Brain pericyte (primary cell): ENCODE results near the gene PCBD2.
"Not testable (repeated sequence)": the region's sequence is repeated elsewhere in the genome, so short reads cannot be mapped to it uniquely, and the experiment has no call there.

Source experiments
- DNase-seq: peaks from one replicate; pipeline ENCODE4 v3.0.0-alpha.2; 2012; ENCODE audit warnings: low read depth, low spot score

PCBD2 gene

DNA sequence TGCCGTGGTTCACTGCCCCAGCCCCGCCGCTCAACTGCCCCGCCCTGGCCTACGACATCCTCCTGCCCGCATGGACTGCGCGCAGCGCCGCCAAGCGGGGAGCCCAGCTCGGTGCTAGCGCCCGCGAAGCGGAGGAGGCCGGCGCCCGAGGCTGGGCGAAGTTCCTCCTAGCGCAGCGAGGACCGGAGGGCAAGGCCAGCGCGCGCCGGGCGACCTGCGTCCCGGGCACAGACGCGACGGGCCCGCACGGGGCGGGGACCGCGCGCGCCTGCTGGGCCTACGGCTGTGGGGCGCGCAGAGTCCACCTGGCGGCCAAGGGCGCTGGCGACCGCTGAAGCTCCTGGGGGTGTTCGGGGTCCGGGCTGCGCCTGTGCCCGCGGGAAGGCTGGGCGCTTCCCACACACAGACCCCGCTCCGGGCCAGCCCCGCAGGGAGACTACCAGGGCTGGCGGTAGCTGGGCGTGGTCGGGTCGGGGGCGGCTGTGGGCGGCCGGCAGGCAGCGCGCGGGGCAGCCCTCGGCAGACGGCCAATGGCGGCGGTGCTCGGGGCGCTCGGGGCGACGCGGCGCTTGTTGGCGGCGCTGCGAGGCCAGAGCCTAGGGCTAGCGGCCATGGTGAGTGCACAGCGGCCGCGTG is at the start of gene PCBD2:
Gene PCBD2, plus strand, starts transcription at position 522 of the 636 bp plus-strand sequence. Its CDS starts 9 bp downstream, at position 531.
- peak; percentile 71 for DNase-seq

DNA sequence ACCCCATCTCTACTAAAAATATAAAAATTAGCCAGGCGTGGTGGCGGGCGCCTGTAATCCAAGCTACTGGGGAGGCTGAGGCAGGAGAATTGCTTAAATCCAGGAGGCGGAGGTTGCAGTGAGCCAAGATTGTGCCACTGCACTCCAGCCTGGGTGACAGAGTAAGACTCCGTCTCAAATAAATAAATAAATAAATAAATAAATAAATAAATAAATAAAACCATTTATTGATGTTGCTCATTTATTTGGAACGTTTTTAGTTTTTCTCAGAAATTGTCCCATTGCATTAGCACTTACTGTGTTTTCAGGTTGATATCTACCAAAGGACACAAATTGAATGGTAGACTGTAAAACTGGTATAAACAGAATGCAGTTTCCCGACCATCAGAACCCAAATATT is 48.5 kb upstream of the PCBD2 start:
- not testable (repeated sequence) for DNase-seq

DNA sequence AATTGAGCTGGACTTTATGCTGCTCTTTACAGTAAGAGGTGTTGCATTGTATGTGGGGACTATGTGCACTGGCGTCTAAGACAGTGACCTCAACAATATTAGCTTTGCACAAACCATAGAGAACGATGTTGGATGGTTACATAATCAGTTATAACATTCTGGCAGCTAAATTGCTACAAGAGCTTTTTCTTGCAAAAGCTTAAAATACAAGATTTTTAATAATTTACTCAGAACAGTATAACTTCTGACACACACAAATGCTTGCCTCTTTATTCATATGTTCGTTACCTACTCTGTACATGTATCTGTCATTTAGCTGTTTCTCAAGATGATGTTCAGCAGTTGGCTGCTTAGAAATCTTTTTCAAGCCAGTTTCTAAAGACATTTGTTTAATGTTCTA is 47.5 kb upstream of the PCBD2 start:
- DNase-seq = no peak

DNA sequence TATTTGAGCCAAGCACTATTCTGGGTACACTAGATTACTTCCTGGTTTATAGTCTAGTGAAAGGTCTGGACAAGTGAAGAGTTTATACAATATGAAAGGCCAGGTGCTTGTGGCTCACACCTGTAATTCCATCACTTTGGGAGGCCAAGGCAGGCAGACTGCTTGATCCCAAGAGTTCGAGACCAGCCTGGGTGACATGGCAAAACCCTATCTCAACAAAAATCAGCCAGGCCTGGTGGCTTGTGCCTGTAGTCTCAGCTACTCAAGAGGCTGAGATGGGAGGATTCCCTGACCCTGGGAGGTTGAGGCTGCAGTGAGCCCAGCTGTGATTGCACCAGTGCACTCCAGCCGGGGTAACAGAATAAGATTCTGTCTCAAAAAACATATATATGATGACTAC is 40.2 kb upstream of the PCBD2 start:
- no peak for DNase-seq

DNA sequence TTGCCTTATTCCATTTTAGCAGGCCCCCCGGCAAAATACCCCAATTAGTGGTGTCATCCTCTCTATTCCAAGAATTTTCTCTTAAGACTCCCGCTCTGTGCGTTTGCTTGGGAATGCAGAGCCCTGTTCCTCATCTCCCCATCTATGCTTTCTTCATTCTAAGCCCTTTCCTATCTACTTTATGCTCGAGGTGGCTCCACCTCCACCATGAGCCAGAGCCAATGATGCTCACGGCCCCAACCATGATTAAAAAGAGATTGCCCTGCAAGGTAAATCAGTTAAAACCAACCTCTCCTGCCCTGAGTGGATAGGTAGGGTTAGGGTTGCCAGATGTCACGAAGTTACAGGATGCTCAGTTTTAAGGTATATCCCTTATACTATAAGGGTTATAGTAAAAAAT is 31.4 kb upstream of the PCBD2 start:
- DNase-seq = no peak

DNA sequence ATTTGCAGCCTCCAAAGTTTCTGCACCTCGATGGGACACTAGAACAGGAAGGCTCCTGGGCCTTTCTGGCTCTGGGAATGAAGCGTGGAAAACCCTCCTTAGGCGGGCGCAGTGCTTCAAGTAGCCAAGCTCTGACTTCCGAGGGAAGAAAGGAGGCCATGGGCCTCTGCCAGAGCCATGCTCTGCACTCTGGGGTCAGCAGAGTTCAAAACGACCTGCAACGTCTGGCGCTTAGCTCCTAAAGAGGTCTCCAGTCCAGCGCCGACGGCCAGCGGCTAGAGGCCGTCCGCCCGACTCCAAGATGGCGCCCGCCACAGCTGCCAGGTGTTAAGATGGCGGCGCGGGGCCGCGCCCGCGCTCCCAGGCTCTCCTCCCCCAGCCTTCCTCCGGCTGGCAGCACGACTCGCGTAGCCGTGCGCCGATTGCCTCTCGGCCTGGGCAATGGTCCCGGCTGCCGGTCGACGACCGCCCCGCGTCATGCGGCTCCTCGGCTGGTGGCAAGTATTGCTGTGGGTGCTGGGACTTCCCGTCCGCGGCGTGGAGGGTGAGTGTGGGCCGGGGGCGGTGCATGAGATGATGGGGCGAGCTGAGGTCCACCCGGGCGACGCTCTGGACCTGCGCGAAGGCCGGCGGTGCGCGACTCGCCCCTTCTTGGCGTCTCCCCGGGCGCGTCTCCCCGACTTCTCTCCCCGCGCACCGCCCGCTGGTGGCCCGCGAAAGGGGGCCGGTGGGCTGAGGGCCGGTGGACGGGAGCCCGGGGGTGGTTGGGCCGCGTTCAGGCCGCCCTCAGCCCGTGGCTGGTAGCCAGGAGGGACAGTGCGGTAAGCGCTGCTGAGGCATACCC is 30.7 kb upstream of the PCBD2 start, which contains the start of gene TXNDC15:
Gene TXNDC15, plus strand, starts transcription at position 385 of the 844 bp plus-strand sequence. Its CDS starts 57 bp downstream, at position 442.
- peak; percentile 47 for DNase-seq

DNA sequence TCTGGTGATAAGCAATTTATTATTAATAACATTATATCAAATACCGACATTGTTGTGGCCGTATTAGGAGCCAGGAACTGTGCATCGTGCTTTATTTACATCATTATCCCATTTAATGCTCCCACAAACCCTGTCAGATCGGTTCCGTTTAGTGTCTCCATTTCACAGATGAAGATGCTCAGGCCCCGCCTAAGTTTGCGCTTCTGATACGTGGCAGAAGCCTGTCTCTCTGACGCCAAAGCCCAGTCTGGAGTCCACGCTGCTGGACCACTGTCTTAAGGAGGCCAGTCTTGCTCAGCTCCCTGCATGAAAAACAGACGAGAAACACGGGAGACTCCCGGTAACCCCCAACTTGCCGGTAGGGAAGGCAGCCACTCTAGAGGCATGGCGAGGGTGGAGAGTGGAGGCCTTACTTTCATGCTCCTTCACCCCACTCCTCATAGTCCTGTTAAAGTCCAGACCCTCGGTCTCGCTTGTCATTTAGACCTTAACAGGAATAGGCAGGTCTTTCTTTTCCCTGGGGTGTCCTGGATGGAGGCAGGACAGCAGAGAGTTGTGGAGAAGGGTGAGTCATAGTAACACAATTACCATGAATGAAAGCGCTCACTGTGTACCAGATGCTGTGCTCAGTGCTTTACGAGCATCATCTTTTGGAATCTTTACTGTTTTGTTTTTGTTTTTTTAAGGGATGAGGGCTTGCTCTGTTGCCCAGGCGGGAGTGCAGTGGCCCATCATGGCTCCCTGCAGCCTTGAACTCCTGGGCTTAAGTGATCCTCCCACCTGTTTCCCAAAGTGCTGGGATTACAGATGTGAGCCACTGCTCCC is 29.9 kb upstream of the PCBD2 start:
- peak; percentile 66 for DNase-seq

DNA sequence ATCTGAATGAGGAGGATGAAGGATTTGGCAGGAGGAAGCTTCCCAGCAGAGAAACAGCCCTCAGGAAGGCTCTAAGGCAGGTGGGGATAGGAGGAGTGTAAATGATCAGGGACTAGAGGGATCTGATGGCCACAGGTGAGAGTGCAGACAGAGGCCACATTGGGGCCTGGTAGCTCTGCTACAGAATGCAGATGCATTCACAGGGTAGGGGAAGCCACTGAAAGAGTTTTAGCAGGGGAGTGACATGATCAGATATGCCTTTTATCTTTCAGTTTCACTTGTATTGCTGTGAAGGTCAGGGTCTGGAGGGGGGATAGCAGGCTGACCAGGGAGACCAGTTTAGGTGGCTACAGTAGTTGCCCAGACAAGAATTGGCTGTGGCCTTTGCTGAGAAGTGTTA is 27.8 kb upstream of the PCBD2 start:
- DNase-seq = no peak

DNA sequence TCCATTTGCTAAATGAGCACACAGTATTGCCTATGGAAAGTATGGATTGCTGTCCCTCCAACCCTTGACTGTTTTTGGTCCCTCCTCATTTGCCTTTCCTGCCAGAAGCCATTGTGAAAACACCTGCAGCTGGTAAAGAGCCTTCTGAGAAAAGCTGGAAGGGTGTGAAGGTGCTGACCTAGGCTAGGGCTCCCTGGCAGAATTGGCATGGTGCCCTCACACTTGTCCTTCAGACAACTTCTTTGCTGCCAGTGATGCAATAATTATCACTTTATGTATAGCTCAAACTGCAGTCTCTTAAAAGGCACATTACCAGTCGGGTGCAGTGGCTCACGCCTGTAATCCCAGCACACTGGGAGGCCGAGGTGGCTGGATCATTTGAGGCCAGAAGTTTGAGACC is 26.5 kb upstream of the PCBD2 start:
- no peak for DNase-seq

DNA sequence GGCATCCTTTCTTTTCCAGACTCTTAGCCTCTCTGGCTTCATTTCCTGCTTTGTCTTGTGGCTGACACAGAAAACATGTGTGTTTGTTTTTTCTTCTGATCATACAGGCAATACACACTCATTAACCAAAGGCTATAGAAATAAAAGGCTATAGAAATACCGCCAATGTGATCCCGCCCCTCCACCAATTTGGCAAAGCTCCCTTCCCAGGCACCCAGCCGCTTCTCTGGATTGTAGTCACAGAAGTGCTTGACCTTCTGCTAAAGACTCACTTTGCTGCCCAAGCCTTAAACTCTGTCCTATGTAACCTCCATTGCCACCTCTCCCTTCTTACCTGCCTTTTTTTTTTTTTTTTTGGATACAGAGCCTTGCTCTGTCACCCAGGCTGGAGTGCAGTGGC is 25.5 kb upstream of the PCBD2 start:
- no peak for DNase-seq

DNA sequence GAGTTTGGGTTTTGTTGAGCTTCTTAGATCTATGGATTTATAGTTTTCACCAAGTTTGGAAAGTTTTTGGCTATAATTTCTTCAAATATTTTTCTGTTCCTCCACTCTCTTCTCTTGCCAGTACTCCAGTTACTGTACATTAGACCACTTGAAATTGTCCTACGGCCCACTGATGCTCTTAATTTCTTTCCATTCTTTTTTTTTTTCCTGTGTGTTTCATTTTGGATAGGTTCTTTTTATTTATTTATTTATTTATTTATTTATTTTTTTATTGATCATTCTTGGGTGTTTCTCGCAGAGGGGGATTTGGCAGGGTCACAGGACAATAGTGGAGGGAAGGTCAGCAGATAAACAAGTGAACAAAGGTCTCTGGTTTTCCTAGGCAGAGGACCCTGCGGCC is 24.0 kb upstream of the PCBD2 start:
- DNase-seq = not testable (repeated sequence)

DNA sequence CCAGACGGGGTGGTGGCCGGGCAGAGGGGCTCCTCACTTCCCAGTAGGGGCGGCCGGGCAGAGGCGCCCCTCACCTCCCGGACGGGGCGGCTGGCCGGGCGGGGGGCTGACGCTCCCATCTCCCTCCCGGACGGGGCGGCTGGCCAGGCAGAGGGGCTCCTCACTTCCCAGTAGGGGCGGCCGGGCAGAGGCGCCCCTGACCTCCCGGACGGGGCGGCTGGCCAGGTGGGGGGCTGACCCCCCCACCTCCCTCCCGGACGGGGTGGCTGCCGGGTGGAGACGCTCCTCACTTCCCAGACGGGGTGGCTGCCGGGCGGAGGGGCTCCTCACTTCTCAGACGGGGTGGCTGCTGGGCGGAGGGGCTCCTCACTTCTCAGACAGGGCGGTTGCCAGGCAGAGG is 23.2 kb upstream of the PCBD2 start:
- not testable (repeated sequence) for DNase-seq

DNA sequence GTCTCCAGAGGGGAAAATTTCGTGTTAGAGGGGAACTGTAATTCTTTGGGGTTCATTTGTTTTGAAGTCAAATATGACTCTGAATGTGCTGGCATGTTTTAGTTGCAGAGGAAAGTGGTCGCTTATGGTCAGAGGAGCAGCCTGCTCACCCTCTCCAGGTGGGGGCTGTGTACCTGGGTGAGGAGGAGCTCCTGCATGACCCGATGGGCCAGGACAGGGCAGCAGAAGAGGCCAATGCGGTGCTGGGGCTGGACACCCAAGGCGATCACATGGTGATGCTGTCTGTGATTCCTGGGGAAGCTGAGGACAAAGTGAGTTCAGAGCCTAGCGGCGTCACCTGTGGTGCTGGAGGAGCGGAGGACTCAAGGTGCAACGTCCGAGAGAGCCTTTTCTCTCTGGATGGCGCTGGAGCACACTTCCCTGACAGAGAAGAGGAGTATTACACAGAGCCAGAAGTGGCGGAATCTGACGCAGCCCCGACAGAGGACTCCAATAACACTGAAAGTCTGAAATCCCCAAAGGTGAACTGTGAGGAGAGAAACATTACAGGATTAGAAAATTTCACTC is 17.3 kb upstream of the PCBD2 start:
- DNase-seq = no peak

DNA sequence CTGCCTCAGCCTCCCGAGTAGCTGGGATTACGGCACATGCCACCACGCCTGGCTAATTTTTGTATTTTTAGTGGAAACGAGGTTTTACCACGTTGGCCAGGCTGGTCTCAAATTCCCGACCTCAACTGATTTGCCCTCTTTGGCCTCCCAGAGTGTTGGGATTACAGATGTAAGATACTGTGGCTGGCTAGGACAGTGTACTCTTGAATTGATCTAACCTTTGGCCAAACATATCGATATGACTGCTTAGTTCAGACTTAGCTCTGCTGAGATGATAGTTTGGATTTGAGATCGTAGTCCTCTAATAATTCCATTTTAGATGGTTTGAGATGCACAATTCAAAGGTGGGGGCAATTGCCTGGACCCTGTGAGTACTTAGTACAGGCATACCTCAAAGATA is 15.6 kb upstream of the PCBD2 start:
- no peak for DNase-seq

DNA sequence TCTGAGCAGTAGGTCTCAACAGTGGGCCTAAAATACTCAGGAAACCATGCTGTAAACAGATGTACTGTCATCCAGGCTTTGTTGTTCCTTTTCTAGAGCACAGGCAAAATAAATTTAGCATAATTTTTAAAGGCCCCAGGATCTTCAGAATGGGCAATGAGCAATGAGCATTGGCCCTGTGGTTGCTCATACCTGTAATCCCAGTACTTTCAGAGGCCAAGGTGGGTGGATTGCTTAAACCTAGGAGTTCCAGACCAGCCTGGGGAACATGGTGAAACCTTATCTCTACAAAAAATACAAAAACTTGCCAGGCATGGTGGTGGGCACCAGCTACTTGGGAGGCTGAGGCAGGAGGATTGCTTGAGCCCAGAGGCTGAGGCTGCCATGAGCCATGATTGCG is 13.5 kb upstream of the PCBD2 start:
- no peak for DNase-seq

DNA sequence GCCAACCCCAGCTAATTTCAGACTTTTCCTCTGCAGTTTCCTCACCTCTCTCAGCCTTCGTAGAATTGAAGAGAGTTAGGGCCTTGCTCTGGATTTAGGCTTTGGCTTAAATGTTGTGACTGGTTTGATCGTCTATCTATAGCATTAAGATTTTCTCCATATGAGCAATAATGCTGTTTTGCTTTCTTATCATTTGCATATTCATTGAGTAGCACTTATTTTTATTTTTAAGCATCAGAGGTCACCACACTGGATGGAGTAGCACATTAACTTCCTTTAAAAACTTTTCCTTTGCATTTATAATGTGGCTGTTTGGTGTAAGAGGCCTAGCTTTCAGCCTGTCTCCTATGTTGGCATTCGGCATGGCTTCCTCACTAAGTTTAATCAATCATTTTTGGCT is 12.6 kb upstream of the PCBD2 start:
- DNase-seq = no peak

DNA sequence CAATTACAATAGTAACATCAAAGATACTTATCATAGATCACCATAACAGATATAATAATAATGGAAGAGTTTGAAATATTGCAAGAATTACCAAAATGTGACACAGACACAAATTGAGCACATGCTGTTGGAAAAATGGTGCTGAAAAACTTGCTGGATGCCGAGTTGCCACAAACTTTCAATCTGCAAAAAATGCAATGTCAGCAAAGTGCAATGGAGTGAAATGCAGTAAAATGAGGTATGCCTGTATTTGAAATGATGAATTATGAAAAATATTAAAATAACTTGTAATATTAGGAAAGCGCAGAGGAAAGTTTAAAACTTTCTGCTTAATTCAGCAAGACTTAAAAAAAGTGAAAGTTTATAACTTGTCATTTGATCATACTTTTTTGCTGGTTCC is 12.0 kb upstream of the PCBD2 start:
- no peak for DNase-seq

DNA sequence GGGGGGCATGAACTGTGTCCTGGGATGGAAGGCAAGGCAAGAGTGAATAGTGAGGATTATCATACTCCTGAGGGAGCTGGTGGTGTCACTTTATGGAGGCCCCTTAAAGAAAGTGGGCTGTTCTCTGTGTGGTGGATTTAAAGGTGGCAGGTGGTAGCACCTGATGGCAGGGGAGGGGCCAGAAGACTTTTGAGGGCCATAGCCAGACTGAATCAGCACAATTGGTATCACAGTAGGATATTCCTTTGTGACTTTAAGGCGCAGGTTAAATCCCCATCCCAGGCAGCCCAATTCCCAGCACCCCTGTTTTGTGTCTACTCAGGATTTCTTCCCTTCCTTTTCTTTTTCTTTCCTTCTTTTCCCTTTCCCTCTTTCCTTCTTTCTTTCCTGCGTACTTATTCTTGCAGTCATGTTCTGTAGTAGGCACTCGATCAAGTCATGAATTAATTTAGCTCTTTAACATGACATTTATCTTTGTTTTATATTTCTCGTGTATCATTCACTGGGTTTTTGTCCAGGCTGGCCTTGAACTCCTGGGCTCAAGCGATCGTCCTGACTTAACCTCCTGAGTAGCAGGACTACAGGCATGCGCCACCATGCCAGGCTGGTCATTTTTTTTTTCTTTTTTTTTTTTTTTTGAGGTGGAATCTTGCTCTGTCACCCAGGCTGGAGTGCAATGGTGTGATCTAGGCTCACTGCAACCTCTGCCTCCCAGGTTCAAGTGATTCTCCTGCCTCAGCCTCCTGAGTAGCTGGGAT is 11.0 kb upstream of the PCBD2 start:
- no peak for DNase-seq

DNA sequence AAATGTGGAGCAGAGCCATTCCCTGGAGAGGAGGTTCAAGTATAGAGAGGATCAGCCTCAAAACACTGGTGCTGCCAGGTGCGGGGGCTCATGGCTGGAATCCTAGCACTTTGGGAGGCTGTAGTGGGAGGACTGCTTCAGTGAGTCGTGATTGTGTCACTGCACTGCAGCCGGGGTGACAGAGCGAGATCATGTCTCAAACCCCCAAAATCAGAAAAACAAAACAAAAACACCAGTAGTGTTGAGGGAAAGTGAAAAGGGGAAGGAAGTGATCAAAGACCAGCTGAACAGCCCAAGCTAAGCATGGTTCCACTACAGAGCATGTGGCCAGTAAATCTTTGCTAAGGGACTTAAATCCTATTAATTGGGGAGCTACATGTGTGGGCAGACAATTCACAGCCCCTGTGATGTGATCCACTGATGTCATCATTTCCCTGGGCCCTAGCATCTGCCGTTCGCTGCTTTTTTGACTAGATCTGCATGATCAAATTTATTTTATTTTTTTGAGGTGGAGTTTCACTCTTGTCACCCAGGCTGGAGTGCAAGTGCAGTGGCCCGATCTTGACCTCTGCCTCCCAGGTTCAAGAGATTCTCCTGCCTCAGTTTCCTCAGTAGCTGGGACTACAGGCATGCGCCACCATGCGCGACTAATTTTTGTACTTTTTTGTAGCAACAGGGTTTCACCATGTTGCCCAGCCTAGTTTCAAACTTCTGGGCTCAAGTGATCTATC is 2.7 kb upstream of the PCBD2 start:
- no peak for DNase-seq

DNA sequence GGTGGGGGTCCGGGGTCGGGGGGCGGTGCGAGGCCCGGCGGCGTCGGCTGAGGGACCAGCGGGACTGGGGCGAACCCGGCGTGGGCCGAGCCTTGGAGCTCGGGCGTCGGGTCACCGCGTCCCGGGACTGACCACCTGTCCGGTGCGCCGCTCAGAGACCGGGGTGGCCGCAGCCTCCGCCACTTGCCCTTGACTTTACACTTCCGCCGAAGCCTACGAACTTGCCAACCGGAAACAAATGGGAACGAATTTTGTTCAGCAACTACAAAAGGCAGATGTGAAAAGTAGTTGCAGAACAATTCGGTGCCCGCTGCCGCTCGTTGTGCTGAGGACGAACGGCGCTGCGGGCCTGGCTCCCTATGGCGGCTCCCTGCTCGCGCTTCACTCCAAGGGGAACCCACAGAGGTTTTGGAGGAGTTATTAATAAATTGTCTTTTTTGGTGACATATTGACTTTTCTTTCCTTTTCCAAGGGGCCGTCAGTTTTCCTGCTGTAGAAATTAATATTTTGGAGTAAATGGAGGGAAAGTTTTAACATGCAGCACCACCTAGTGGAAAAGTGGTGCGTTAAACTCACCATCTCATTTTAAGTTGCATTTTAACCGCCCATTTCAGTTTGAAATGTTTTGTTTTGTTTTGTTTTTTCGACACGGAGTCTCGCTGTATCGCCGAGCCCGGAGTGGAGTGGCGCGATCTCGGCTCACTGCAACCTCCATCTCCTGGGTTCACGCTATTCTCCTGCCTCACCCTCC is 490 bp downstream of the PCBD2 start:
- DNase-seq = peak; percentile 30
